NCI-H2171 treated with DMSO at 0.1 percent for 48 hours (cell line): ENCODE data around the gene MED9.
A peak's percentile ranks its signal among the peaks of the same experiment; 100 is the strongest.

Experiments used
- DNase-seq: peaks from one replicate; lab custom pipeline; 2025; lab: John Stamatoyannopoulos, UW

MED9 gene

GRCh38 chr17:17538417-17539391, 61.9 kb downstream of the MED9 start:
- DNase-seq = peak; percentile 63

- no peak for DNase-seq
Observed at GRCh38 chr17:17539591-17539990, 62.8 kb downstream of the MED9 start.

GRCh38 chr17:17540278-17540906, 63.6 kb downstream of the MED9 start:
- DNase-seq = peak; percentile 66

GRCh38 chr17:17540935-17541639, 64.3 kb downstream of the MED9 start:
- no peak for DNase-seq

- no peak for DNase-seq
Observed at GRCh38 chr17:17541640-17542001, 64.8 kb downstream of the MED9 start.
